NCI-H82 treated with DMSO at 0.1 percent for 48 hours (cell line): ENCODE measurements around the gene FAAH.

Source experiments
- DNase-seq: peaks from one replicate; lab custom pipeline; 2025; ENCODE audit not compliant: unreplicated experiment; lab: John Stamatoyannopoulos, UW

The FAAH gene

DNA sequence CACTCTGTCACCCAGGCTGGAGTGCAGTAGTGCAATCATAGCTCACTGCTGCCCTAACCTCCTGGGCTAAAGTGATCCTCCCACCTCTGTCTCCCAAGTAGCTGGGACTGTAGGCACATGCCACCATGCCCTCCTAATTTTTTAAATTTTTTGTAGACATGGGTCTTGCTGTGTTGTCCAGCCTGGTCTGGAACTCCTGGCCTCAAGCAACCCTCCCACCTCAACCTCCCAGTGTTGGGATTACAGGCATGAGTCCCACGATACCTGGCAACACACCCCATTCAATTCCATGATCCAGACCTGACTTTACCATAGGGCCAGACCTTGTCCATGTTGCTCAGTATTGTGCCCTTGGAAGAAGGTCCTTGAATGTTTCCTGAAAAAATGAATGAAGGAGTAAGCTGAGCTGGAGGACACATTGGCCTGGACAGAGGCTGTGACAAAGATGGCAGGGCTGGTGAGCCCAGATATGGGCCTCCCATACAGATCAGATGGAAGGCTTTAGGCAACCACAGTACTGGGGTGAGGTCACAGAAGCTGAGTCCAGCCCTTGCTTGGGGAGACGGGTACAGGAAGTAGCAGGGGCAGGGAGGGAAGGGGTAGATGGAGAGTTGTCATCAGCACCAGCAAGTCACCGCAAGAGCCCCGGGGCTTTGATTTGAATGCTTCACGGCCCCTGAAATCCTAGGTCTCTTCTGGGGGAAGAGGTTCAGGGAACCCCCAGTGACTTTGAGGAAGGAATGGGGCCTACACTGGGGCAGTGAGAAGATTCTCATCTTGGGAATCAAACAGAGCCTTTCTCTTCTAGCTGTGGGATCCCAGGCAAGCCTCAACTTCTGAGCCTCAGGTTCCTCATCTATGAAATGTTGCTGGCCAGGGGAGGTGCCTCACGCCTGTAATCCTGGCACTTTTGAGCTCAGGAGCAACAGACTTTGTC lies 55.4 kb downstream of the FAAH start:
- DNase-seq: no peak

DNA sequence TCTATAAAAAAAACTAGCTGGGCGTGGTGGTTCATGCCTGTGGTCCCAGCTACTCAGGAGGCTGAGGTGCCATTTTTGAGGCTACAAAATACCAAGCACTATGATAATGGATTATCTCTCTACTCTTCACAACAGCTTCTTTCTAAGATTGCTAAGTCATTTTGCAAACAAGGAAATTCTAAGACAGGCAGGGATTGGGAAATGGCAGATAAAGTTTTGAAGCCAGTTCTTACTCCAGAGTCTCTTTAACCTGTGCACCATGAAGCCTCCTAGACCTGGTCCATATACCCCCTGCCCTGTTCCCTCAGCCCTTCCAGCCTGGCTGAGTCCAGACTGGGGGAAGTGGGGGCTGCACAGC lies 56.0 kb downstream of the FAAH start:
- no peak for DNase-seq

DNA sequence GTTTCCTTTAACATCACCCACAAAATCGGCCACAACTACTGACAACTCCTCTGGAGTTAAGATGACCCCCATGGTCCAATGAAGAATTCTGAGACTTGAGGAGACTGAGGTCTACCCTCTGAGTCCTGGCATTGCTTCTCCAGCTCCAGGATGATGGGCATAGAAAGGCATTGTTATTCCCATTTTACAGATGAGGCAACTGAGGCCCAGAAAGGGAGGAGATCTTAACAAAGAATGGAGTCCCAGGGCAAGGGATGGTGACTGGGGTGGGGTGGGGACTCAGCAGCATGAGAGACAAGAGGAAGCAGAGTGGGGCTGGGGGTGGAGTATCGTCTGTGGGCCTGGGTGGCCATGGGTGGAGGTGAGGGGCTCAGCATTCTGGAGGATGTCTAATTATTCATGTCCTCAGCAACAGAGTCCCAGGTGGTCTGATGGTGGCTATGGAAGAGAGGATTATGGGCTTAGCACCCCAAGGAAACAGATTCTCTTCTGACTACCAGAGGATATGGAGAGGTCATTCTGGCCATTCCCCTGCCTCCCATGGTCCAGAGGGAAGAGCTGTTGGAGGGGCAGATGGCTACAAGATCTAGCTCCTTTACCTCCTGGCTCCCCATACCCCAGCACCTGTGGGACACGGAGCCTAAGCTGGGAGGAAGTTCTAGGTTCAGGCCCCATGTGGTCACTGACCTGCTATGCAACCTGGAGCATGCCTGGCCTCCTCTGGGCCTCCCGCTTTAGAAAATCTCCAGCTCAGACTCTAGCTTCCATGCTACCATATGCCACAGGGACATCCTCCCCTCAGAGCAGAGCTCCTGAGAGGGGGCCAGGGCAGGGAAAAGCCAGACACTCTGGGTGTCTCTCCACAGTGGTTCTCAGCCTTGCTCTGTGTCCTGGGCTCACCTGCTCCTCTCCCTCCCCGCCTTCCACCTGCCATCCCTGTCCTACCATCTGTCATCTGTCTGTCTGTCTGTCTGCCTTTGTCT lies 58.1 kb downstream of the FAAH start:
- DNase-seq: peak; percentile 57

DNA sequence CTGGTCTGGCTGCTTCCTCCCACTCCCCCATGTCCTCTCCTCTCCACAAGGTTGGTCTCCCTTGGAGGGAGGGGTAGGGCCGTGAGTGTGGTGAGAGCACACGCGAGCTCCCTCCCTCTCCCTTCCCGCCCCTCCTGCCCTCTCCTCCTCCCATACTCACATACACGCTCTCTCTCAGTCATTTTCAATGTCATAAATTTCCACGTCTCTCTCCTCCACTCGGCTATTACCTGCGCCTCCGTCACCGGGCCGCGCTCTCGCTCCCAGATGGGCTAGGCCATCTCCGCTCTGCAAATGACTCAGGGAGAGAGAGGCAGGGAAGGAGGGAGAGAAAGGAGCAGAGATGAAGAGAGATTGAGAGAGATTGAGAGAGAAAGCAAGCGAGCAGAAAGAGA lies 58.8 kb downstream of the FAAH start:
- peak; percentile 57 for DNase-seq

DNA sequence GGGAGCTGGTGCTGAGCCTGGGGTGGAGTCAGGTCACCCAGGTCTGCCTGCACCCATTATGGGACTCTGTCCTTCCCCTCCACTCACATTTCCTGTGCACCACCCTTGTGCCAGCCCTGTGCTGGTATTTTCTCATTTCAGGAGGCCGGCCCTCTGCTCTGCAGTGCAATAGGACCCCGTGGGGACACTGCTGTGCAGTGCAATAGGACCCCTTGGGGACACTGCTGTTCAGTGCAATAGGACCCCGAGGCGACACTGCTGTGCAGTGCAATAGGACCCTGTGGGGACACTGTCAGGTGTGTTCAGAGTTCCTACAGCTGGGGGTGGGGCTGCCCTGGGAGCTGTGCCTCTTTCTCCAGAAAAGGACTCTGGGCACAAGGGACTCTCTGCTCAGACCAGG lies 59.3 kb downstream of the FAAH start:
- no peak for DNase-seq

DNA sequence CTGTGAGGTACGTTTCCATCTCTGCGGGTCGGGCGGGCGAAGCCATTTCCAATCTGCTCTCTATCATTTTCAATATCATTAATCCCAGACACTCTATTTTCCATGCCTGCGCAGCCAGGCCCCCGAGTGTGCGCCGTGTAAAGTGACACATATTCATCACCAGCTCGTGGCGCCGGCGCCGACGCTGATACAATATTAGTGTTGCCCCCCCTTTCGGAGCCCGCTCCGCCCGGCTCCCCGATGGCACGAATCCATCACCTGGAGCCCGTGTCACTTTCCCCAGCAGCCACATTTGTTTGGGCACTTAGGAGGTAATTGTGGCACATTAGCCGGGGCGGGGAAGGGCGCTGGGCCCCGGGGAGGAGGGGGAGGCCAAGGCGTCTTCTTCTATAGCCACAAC lies 61.8 kb downstream of the FAAH start:
- no peak for DNase-seq

DNA sequence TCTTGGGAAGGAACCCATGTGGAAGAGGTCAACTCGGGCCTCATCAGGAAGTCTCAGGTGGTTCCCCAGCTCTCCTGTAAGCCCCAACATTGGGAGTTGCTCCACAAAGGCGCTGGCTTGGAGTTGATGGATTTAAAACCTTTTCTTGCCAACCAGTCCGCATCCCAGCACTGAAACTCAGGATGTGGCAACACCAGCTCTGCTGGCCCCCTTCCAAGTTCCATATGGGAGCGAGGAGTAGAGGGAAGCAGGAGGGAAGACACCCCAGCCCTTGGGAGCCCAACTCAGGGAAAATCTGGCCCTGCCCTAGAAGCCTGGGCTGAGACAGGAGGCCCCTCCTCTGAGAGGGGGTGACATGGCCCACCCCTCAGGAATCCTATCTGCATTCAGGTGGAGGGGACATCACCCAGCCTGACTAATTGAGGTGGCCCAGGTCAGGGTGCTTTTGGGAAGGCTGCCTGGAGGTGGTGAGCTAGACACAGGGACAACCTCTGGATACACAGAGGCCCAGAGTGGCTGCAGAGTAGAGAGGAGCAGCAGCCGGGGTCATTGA lies 62.4 kb downstream of the FAAH start:
- no peak for DNase-seq

DNA sequence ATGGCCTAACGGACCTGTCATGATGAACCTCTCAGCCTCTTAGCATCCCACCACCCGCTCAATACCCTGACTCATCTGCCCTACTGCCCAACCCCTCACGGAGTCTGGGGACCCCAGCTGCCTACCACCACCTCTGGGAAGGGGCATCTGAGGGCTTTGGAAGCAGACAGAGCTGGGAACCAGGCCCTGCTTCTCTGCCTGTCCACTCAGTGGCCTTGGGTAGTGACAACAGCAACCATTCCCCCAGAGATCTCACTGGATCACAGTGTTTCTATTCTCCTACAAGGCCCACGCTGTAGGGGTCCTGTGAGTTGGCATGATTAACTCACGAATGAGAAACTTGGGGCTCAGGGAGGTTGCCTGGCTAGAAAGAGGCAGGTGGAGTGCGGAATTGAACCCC lies 63.1 kb downstream of the FAAH start:
- no peak for DNase-seq

DNA sequence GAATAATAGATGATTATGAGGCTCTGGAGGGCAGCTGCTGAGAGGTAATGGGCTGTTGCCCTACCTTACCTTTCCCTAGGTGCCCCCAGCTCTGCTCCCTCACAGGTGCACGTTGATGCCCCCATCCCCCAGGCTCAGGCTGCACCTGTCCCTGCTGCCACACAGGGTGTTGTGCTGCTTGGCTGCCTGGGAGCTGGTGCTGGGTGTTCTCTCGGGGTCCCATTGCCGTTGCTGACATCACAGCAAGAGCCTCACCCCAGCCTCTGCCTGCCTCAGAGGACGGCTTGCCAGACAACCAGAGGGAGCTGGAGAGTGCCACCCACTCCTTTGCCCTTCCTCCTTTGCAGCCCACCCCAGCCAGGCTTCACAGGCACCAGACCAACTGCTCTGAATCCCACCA lies 64.1 kb downstream of the FAAH start:
- no peak for DNase-seq

DNA sequence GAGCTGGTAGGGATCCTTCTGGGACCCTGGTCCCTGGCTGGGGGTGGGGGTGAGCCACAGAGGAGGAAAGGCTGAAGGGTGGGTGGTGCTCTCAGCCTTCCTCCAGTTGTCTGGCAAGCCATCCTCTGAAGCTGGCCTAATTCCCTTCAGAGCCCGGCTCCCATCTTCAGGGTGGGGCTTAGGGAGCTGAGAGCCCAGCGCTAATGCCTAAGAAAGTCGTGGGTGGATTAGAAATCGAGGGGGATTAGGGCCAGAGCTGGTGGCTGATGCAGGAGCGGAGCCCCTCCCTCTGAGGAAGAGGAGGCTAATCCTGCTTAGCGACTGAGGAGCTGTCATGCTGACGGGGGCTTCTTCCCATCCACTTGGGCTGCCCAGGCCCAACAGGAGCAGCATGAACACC lies 64.7 kb downstream of the FAAH start:
- peak; percentile 99 for DNase-seq

DNA sequence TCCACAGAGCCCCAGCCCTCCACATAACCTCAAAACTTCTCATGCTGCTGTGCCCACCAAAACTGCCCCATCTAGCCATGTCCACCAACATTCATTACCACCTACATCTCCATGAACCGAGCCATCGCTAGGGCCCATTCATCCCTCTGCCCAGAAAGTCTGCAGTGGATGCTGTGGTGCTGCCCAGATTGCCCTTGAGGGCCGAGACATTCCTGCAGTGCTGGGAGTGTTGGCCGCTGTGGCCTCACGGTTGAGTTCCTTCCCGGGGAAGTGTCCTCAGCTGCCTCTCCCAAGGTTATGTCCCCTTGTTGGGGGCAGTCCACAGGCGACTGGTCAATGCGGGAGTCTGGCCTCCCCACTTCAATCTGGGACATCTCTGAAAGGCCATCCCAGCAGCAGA lies 65.2 kb downstream of the FAAH start:
- DNase-seq: no peak

DNA sequence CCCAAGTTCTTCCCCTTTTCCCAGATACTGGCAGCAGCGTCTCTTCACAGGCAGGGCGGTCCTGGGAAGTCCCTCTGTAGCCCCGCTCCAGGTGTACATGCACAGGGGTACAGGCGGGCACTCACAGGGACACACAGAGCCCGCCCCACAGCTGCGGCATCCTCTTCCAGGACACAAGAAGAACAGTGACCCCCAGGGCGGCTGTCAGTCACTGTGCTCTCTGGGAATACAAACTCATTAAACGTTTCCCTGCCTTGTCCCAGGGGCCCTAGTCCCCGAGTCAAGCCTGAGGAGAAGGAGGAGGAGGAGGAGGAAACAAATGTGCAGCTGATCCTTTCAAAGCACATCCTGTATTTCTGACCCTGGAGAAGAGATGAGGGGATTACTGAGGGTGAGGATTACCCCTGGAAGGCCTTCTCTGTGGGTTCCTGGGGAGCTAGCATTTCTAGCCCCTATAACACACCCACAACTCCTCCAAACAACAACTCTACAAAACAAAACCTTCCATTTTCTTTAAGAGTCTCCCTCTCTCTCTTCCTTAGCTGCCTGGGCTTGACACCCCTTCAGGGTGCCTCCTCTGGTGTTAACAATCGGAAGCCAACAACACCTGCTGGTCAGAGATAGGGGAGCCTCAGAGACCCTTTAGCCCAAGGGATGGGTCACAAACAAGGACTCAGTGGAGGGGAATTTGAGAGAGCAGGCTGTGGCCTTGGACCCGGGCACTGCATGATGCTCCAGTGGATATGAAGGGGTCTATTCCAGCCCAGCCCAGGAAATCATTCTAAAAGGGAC lies 67.1 kb downstream of the FAAH start:
- DNase-seq: peak; percentile 56

DNA sequence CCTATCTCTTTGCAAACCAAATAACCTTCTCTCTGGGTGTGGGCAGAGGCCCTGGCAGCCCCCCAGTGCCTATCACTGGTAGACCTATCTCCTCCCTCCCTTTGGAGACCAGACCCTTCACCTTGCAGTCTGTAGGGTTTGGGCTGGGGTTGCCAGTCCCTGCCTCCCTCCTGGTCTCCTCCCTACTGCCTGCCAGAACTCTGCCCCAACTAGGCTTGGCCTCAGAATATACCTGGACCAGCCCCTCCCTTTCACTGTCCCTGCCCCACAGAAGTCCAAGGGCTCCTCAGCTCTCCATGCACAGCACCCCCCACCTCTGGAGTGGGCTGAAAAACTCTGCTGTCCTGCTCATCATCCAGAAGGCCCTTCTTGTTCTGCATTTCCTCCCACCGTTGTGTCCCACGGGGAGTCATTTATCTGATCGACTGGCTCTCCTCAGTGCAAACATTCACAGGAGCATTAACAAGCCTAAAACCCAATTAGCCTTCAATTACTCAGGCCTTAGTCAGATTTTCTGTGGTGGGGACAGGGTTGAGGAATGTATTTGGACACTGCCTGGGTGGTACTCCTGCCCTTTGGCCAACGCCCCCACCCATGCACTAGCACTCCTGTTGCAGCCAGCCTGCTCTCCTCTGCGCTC lies 67.8 kb downstream of the FAAH start:
- DNase-seq: peak; percentile 62
